ENCODE measurements around the gene UQCR10.

UQCR10 gene

DNA sequence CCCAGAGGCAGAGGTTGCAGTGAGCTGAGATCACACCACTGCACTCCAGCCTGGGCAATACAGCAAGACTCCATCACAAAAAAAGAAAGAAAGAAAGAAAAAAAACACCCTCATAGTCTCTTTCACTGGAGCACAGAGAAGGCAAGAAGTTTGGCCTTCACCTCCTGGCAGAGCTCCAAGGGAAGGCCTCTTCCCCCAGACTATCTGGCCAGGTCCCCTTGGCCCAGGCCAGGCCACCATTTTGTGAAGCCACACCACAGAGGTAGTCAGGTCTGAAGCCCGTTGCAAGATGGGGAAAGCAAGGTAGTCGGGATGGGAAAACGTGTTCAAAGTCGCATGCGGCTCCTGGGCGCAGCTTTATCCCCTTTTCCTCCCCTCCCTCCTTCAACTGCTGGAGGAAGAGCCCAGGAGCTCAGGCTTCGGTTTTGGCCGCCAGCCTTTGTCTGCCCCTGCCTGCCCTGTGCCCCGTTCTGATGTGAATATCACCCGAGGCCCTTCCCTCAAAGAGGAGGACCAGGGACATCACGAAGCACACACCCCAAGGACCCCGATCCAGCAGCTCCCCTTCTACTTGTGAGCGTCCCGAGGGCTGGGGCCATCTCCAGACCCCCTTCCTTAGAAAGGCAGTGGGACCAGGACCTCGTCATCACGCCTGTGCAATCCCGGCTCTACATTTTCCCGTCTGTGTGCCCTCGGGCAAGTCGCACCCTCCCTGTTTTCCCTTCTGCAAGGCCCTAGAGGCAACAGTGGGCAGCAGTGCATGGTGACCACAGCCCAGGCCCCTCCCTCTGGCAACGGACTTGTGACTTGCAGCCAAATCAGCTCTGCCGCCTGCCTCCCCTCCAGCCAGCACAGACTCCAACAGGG is 29.7 kb upstream of the UQCR10 start:
- DNase-seq (ENCODE audit: low read depth in 1 of 2, low spot score in 1 of 2): no peak
- Histone ChIP-seq H3K27me3 (ENCODE audit: insufficient read depth, poor library complexity, severe bottlenecking) (no peaks in the 10 kb centered on the region), H3K4me3 (replicated peaks; ENCODE audit: insufficient read depth, low read length) (no peak overlapping the region), H3K27ac (replicated peaks) (no peak overlapping the region)
- TF ChIP-seq GABPA (IDR thresholded peaks at IDR 0.05; ENCODE audit: low read depth): no peak
- TF ChIP-seq, protein P1, sequence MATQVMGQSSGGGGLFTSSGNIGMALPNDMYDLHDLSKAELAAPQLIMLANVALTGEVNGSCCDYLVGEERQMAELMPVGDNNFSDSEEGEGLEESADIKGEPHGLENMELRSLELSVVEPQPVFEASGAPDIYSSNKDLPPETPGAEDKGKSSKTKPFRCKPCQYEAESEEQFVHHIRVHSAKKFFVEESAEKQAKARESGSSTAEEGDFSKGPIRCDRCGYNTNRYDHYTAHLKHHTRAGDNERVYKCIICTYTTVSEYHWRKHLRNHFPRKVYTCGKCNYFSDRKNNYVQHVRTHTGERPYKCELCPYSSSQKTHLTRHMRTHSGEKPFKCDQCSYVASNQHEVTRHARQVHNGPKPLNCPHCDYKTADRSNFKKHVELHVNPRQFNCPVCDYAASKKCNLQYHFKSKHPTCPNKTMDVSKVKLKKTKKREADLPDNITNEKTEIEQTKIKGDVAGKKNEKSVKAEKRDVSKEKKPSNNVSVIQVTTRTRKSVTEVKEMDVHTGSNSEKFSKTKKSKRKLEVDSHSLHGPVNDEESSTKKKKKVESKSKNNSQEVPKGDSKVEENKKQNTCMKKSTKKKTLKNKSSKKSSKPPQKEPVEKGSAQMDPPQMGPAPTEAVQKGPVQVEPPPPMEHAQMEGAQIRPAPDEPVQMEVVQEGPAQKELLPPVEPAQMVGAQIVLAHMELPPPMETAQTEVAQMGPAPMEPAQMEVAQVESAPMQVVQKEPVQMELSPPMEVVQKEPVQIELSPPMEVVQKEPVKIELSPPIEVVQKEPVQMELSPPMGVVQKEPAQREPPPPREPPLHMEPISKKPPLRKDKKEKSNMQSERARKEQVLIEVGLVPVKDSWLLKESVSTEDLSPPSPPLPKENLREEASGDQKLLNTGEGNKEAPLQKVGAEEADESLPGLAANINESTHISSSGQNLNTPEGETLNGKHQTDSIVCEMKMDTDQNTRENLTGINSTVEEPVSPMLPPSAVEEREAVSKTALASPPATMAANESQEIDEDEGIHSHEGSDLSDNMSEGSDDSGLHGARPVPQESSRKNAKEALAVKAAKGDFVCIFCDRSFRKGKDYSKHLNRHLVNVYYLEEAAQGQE (IDR thresholded peaks at IDR 0.05; ENCODE audit: insufficient replicate concordance, low read depth): no peak
- no peak for TF ChIP-seq CTCF (IDR thresholded peaks at IDR 0.05; ENCODE audit: insufficient read depth, low read length)
- no peak for TF ChIP-seq SPI1 (IDR thresholded peaks at IDR 0.05; ENCODE audit: borderline replicate concordance, low read depth)
- TF ChIP-seq POLR2AphosphoS5 (IDR thresholded peaks at IDR 0.05; ENCODE audit: low read depth): no peak

- DNase-seq (ENCODE audit: low read depth in 1 of 2, low spot score in 1 of 2): no peak
- Histone ChIP-seq H3K4me3 (replicated peaks; ENCODE audit: insufficient read depth, low read length) (no peak overlapping the region), H3K27me3 (ENCODE audit: insufficient read depth, poor library complexity, severe bottlenecking) (no peaks in the 10 kb centered on the region), H3K27ac (replicated peaks) (no peak overlapping the region)
- no peak for TF ChIP-seq CTCF (IDR thresholded peaks at IDR 0.05; ENCODE audit: insufficient read depth, low read length)
- no peak for TF ChIP-seq GABPA (IDR thresholded peaks at IDR 0.05; ENCODE audit: low read depth)
- TF ChIP-seq SPI1 (IDR thresholded peaks at IDR 0.05; ENCODE audit: borderline replicate concordance, low read depth): no peak
- TF ChIP-seq, protein P1 (IDR thresholded peaks at IDR 0.05; ENCODE audit: insufficient replicate concordance, low read depth): no peak
- TF ChIP-seq POLR2AphosphoS5 (IDR thresholded peaks at IDR 0.05; ENCODE audit: low read depth): no peak
These were observed 28.9 kb upstream of the UQCR10 start for GRCh38 chr22:29738118-29738815.

DNA sequence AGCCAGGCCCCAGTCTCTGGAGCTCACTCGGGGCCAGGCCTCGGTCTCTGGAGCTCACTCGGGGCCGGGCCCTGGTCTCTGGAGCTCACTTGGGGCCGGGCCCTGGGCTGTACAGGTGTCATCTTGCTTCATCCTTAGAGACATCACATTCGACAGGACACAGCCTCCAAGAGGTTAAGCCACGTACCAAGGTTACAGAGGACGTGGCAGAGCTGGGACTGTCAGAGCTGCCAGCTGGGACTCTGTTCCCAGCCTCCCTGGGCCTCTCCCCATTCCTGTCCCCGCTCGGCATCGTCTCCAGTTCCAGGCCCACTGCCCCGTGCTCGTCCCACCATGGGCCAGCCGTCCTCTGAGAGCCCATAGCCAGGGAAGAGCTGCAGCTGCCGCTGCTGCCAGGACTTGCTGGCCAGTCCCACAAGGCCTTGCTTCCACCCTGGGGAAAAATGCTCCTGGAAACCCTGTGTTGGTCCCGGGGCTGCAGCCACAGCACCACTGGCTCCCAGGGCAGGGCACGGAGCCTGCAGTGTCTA is 27.8 kb upstream of the UQCR10 start:
- Histone ChIP-seq H3K4me3 (replicated peaks; ENCODE audit: insufficient read depth, low read length) (no peak overlapping the region), H3K27ac (replicated peaks) (no peak overlapping the region), H3K27me3 (ENCODE audit: insufficient read depth, poor library complexity, severe bottlenecking) (no peaks in the 10 kb centered on the region)
- no peak for DNase-seq (ENCODE audit: low read depth in 1 of 2, low spot score in 1 of 2)
- TF ChIP-seq GABPA (IDR thresholded peaks at IDR 0.05; ENCODE audit: low read depth) (no peak), POLR2AphosphoS5 (IDR thresholded peaks at IDR 0.05; ENCODE audit: low read depth) (no peak)
- TF ChIP-seq, protein P1 (IDR thresholded peaks at IDR 0.05; ENCODE audit: insufficient replicate concordance, low read depth): no peak
